ENCODE measurements around the gene NNT.
A peak's percentile ranks its signal among the peaks of the same experiment; 100 is the strongest.
"Not testable (repeated sequence)": the region's sequence is repeated elsewhere in the genome, so short reads cannot be mapped to it uniquely, and the experiment has no call there.

Gene NNT

GRCh38 chr5:43649256-43649655 lies 46.3 kb downstream of the NNT start:
- H3K27ac ChIP-seq, result no peak overlapping the region
- TF ChIP-seq CTCF (conservative IDR thresholded peaks at IDR 0.05), result no peak

GRCh38 chr5:43652537-43653302 lies 49.7 kb downstream of the NNT start:
- no peak overlapping the region for H3K27ac ChIP-seq
- TF ChIP-seq CTCF (conservative IDR thresholded peaks at IDR 0.05), result no peak

GRCh38 chr5:43658509-43658908 lies 55.5 kb downstream of the NNT start:
- no peak overlapping the region for H3K27ac ChIP-seq
- no peak for TF ChIP-seq CTCF (conservative IDR thresholded peaks at IDR 0.05)

GRCh38 chr5:43659075-43659474 lies 56.1 kb downstream of the NNT start:
- H3K27ac ChIP-seq, result no peak overlapping the region
- TF ChIP-seq CTCF (conservative IDR thresholded peaks at IDR 0.05), result no peak

GRCh38 chr5:43661102-43661501 lies 58.1 kb downstream of the NNT start:
- TF ChIP-seq CTCF (conservative IDR thresholded peaks at IDR 0.05), result peak; percentile 69

GRCh38 chr5:43663916-43664315 lies 60.9 kb downstream of the NNT start:
- no peak overlapping the region for H3K27ac ChIP-seq
- TF ChIP-seq CTCF (conservative IDR thresholded peaks at IDR 0.05), result no peak

More at GRCh38 chr5:43661102-43661501, 58.1 kb downstream of the NNT start:
- H3K27ac ChIP-seq, result no peak overlapping the region

GRCh38 chr5:43664501-43665040 lies 61.6 kb downstream of the NNT start:
- no peak for TF ChIP-seq CTCF (conservative IDR thresholded peaks at IDR 0.05)
- no peak overlapping the region for H3K27ac ChIP-seq

- not testable (repeated sequence) for H3K27ac ChIP-seq
These were observed 62.8 kb downstream of the NNT start for GRCh38 chr5:43665749-43666148.

GRCh38 chr5:43666728-43667127 lies 63.7 kb downstream of the NNT start:
- not testable (repeated sequence) for H3K27ac ChIP-seq

GRCh38 chr5:43667379-43667778 lies 64.4 kb downstream of the NNT start:
- H3K27ac ChIP-seq, result not testable (repeated sequence)
